Parathyroid adenoma (tissue), 2 donors: ENCODE data around the gene SHFL.

Experiments used
- H2AFZ ChIP-seq: fragments of 300-600 bp; sonication (generic); one replicate; pipeline ENCODE4 v1.7.0; 2017; ENCODE audit warnings: antibody characterized with exemption, mild to moderate bottlenecking
- H3K27ac ChIP-seq: fragments of 300-600 bp; sonication (generic); one replicate; pipeline ENCODE4 v1.7.0; 2017
- H3K27me3 ChIP-seq: fragments of 300-600 bp; sonication (generic); one replicate; pipeline ENCODE4 v1.7.0; 2017; ENCODE audit warnings: low read length; ENCODE audit not compliant: control insufficient read depth, insufficient read depth
- H3K36me3 ChIP-seq: fragments of 300-600 bp; sonication (generic); one replicate; pipeline ENCODE4 v1.7.0; 2017; ENCODE audit warnings: low read length; ENCODE audit not compliant: control insufficient read depth, insufficient read depth
- H3K4me1 ChIP-seq: fragments of 300-600 bp; sonication (generic); one replicate; pipeline ENCODE4 v1.7.0; 2017; ENCODE audit warnings: control low read depth
- H3K4me2 ChIP-seq: fragments of 300-600 bp; sonication (generic); one replicate; pipeline ENCODE4 v1.7.0; 2017; ENCODE audit warnings: low read length
- H3K4me3 ChIP-seq: fragments of 300-600 bp; sonication (generic); one replicate; pipeline ENCODE4 v1.7.0; 2017; ENCODE audit warnings: low read depth, low read length
- H3K79me2 ChIP-seq: fragments of 300-600 bp; sonication (generic); one replicate; pipeline ENCODE4 v1.7.0; 2017; ENCODE audit warnings: control low read depth
- H3K9ac ChIP-seq: fragments of 300-600 bp; sonication (generic); one replicate; pipeline ENCODE4 v1.7.0; 2017; ENCODE audit warnings: mild to moderate bottlenecking
- H3K9me3 ChIP-seq: fragments of 300-600 bp; sonication (generic); one replicate; pipeline ENCODE4 v1.7.0; 2017; ENCODE audit warnings: low read length; ENCODE audit not compliant: control insufficient read depth
- CTCF ChIP-seq: fragments of 300-600 bp; sonication (generic); IDR thresholded peaks from one replicate; pipeline ENCODE4 v1.7.0; 2017; ENCODE audit warnings: antibody characterized with exemption, mild to moderate bottlenecking
- donor health status: primary hyperparathyroidism.

Gene SHFL

GRCh38 chr19:10126213-10126639, 40.1 kb downstream of the SHFL start:
- Histone ChIP-seq H3K4me3 (no peak overlapping the region), H3K9ac (no peak overlapping the region), H3K79me2 (no peaks in the 10 kb centered on the region), H3K4me1 (no peaks in the 10 kb centered on the region), H3K4me2 (no peak overlapping the region), H3K27me3 (no peaks in the 10 kb centered on the region), H3K36me3 (no peaks in the 10 kb centered on the region), H2AFZ (no peak overlapping the region), H3K27ac (no peak overlapping the region), H3K9me3 (no peaks in the 10 kb centered on the region)
- TF ChIP-seq CTCF, result no peak

GRCh38 chr19:10132905-10133304, 46.8 kb downstream of the SHFL start:
- Histone ChIP-seq H3K27ac (no peak overlapping the region), H3K27me3 (no peaks in the 10 kb centered on the region), H3K9me3 (no peaks in the 10 kb centered on the region), H3K4me1 (no peaks in the 10 kb centered on the region), H3K36me3 (no peaks in the 10 kb centered on the region), H3K79me2 (no peaks in the 10 kb centered on the region), H2AFZ (no peak overlapping the region), H3K4me2 (no peak overlapping the region), H3K4me3 (no peak overlapping the region), H3K9ac (no peak overlapping the region)
- TF ChIP-seq CTCF, result no peak

- Histone ChIP-seq H3K4me2 (no peak overlapping the region), H3K27me3 (no peaks in the 10 kb centered on the region), H2AFZ (no peak overlapping the region), H3K36me3 (no peaks in the 10 kb centered on the region), H3K9me3 (no peaks in the 10 kb centered on the region), H3K9ac (no peak overlapping the region), H3K79me2 (no peaks in the 10 kb centered on the region), H3K4me3 (no peak overlapping the region), H3K27ac (no peak overlapping the region), H3K4me1 (no peaks in the 10 kb centered on the region)
- TF ChIP-seq CTCF, result no peak
These were observed 47.5 kb downstream of the SHFL start for GRCh38 chr19:10133596-10133995.

- Histone ChIP-seq H3K27me3 (no peaks in the 10 kb centered on the region), H3K4me3 (no peak overlapping the region), H3K27ac (no peak overlapping the region), H3K9me3 (no peaks in the 10 kb centered on the region), H3K4me2 (no peak overlapping the region), H3K9ac (no peak overlapping the region), H3K79me2 (no peaks in the 10 kb centered on the region), H3K4me1 (no peaks in the 10 kb centered on the region), H2AFZ (no peak overlapping the region), H3K36me3 (no peaks in the 10 kb centered on the region)
- TF ChIP-seq CTCF, result no peak
These were observed 47.9 kb downstream of the SHFL start for GRCh38 chr19:10134040-10134439.

GRCh38 chr19:10135551-10136334, 49.6 kb downstream of the SHFL start:
- H3K79me2 ChIP-seq, result no peaks in the 10 kb centered on the region
- no peak overlapping the region for H3K4me3 ChIP-seq
- H3K9me3 ChIP-seq, result no peaks in the 10 kb centered on the region
- no peaks in the 10 kb centered on the region for H3K36me3 ChIP-seq
- no peaks in the 10 kb centered on the region for H3K4me1 ChIP-seq
- no peak overlapping the region for H2AFZ ChIP-seq
- no peak overlapping the region for H3K4me2 ChIP-seq
- H3K27ac ChIP-seq, result no peak overlapping the region
- TF ChIP-seq CTCF, result no peak
- H3K9ac ChIP-seq, result no peak overlapping the region
- no peaks in the 10 kb centered on the region for H3K27me3 ChIP-seq
